Smooth muscle cell (in vitro differentiated cells): ENCODE data around the gene KAT6B. TPM values are rescaled to one million over a fixed set of nuclear protein-coding genes. Genes with fewer than 3 reads are reported as not detected.

Source experiments
- DNase-seq: peaks from one replicate; lab custom pipeline; 2025; ENCODE audit not compliant: unreplicated experiment; lab: John Stamatoyannopoulos, UW
- H2AFZ ChIP-seq: fragments of 200-600 bp; sonication (generic); 2 replicates; pipeline ENCODE4 v1.6.0; 2016; ENCODE audit warnings: antibody characterized with exemption, low read depth, mild to moderate bottlenecking
- H3F3A ChIP-seq: fragments of 200-600 bp; sonication (generic); 2 replicates; pipeline ENCODE4 v1.6.0; 2017; ENCODE audit warnings: antibody characterized with exemption, low read depth
- H3K27ac ChIP-seq: fragments of 200-600 bp; sonication (generic); 2 replicates; pipeline ENCODE4 v1.5.1; 2016; ENCODE audit warnings: low read depth, mild to moderate bottlenecking
- H3K27me3 ChIP-seq: fragments of 200-600 bp; sonication (generic); 2 replicates; pipeline ENCODE4 v1.6.1; 2016; ENCODE audit warnings: low read depth, mild to moderate bottlenecking
- H3K36me3 ChIP-seq: fragments of 200-600 bp; sonication (generic); 2 replicates; pipeline ENCODE4 v1.5.1; 2016; ENCODE audit warnings: low read depth
- H3K4me1 ChIP-seq: fragments of 200-600 bp; sonication (generic); 2 replicates; pipeline ENCODE4 v1.5.1; 2016; ENCODE audit warnings: low read depth
- H3K4me2 ChIP-seq: fragments of 200-600 bp; sonication (generic); 2 replicates; pipeline ENCODE4 v1.6.0; 2016; ENCODE audit warnings: mild to moderate bottlenecking
- H3K4me3 ChIP-seq: fragments of 200-600 bp; sonication (generic); 2 replicates; pipeline ENCODE4 v1.5.1; 2016; ENCODE audit warnings: mild to moderate bottlenecking
- H3K79me2 ChIP-seq: fragments of 200-600 bp; sonication (generic); 2 replicates; pipeline ENCODE4 v1.6.0; 2016; ENCODE audit warnings: low read depth, mild to moderate bottlenecking
- H3K9ac ChIP-seq: fragments of 200-600 bp; sonication (generic); 2 replicates; pipeline ENCODE4 v1.6.0; 2016; ENCODE audit warnings: low read depth
- H3K9me3 ChIP-seq: fragments of 200-600 bp; sonication (generic); replicated peaks from 2 replicates; pipeline ENCODE4 v1.5.1; 2016; ENCODE audit warnings: low read depth
- H4K20me1 ChIP-seq: fragments of 200-600 bp; sonication (generic); 2 replicates; pipeline ENCODE4 v1.6.0; 2016; ENCODE audit warnings: low read depth
- WGBS: methylation state at CpG from one replicate; pipeline ENCODE4 v1.1.7; 2016; ENCODE audit warnings: low lambda C conversion rate; 5-methylcytosine and 5-hydroxymethylcytosine counted together
- polyA plus RNA-seq: library from polyadenylated mRNA; unstranded; fragments of >200 nt; fragmentation: Nextera tagmentation; extraction: Ambion mirVana; gene quantifications from 2 replicates; pipeline ENCODE4 v1.2.1, GENCODE V29; 2016
- total RNA-seq: library from RNA; depleted of rRNA; stranded (reverse); fragments of >200 nt; gene quantifications from 2 replicates; pipeline ENCODE4 v1.2.3, GENCODE V29; 2014
- TF ChIP-seq, protein P1 (sequence below): fragments of 200-600 bp; sonication (generic); IDR thresholded peaks from 2 replicates; pipeline ENCODE4 v1.5.1; 2017; ENCODE audit warnings: borderline replicate concordance, mild to moderate bottlenecking, antibody characterized with exemption; ENCODE audit not compliant: insufficient read depth, poor library complexity, severe bottlenecking

Gene KAT6B
- total and polyA plus RNA-seq, 2 experiments from 2014 or later, result 9.0 to 19.8 TPM

GRCh38 chr10:74867351-74867750, 41.0 kb downstream of the KAT6B start:
- Histone ChIP-seq H3K36me3 (no peaks in the 10 kb centered on the region), H3K9ac (no peak overlapping the region), H4K20me1 (peaks cover 95% of the 10 kb centered on the region), H3K4me3 (no peak overlapping the region), H3K27ac (no peak overlapping the region), H3K79me2 (peaks cover 14% of the 10 kb centered on the region), H3K4me1 (no peaks in the 10 kb centered on the region), H3K27me3 (no peaks in the 10 kb centered on the region), H2AFZ (no peak overlapping the region), H3K9me3 (no peaks in the 10 kb centered on the region), H3K4me2 (no peak overlapping the region), H3F3A (no peaks in the 10 kb centered on the region)
- 98% methylated on average over 3 of the region's 3 CpGs for WGBS
- no peak for DNase-seq
- TF ChIP-seq, protein P1, sequence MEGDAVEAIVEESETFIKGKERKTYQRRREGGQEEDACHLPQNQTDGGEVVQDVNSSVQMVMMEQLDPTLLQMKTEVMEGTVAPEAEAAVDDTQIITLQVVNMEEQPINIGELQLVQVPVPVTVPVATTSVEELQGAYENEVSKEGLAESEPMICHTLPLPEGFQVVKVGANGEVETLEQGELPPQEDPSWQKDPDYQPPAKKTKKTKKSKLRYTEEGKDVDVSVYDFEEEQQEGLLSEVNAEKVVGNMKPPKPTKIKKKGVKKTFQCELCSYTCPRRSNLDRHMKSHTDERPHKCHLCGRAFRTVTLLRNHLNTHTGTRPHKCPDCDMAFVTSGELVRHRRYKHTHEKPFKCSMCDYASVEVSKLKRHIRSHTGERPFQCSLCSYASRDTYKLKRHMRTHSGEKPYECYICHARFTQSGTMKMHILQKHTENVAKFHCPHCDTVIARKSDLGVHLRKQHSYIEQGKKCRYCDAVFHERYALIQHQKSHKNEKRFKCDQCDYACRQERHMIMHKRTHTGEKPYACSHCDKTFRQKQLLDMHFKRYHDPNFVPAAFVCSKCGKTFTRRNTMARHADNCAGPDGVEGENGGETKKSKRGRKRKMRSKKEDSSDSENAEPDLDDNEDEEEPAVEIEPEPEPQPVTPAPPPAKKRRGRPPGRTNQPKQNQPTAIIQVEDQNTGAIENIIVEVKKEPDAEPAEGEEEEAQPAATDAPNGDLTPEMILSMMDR, result no peak

DNA sequence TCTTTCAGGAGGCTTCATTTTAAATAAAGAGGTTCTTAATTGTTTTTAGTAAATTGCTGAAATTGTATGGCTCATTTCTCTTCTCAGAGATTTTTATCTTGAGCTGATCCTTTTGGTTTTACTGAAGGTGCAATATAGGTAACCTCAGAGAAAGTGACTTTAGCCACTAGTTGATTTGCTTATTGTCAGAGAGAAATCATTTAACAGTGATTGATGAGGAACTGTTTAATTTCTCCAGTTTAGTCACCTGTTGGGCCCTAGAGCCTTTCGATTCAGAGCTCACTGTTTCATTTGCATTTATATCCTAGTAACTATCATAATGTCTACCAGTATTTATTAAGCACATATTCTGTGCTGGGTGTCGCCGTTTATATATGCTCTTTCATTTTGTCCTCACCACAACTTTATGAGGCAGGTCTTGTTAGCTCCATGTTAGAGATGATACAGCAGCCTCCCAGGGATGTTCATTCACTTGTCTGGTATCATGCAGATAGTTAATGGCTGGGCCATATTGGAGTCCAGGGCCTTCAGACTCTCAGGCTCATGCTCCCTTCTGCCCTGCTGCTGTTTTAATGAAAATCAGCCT, 42.1 kb downstream of the KAT6B start:
- no peak overlapping the region for H3K9ac ChIP-seq
- DNase-seq, result no peak
- H4K20me1 ChIP-seq, result peaks cover 96% of the 10 kb centered on the region
- H3K4me3 ChIP-seq, result no peak overlapping the region
- H3K4me1 ChIP-seq, result no peaks in the 10 kb centered on the region
- no peaks in the 10 kb centered on the region for H3K9me3 ChIP-seq
- no peaks in the 10 kb centered on the region for H3K27me3 ChIP-seq
- H3F3A ChIP-seq, result no peaks in the 10 kb centered on the region
- TF ChIP-seq, protein P1, result no peak
- H3K27ac ChIP-seq, result no peak overlapping the region
- H3K36me3 ChIP-seq, result no peaks in the 10 kb centered on the region
- H3K4me2 ChIP-seq, result no peak overlapping the region
- H2AFZ ChIP-seq, result no peak overlapping the region
- WGBS, result 98% methylated on average over 3 of the region's 3 CpGs
- H3K79me2 ChIP-seq, result peaks cover 14% of the 10 kb centered on the region

GRCh38 chr10:74869635-74870034, 43.2 kb downstream of the KAT6B start:
- Histone ChIP-seq H3K4me3 (no peak overlapping the region), H3K4me1 (no peaks in the 10 kb centered on the region), H3K79me2 (peaks cover 17% of the 10 kb centered on the region), H3K27me3 (no peaks in the 10 kb centered on the region), H3K9ac (no peak overlapping the region), H3K27ac (no peak overlapping the region), H3K36me3 (no peaks in the 10 kb centered on the region), H2AFZ (no peak overlapping the region), H3F3A (no peaks in the 10 kb centered on the region), H3K4me2 (no peak overlapping the region), H4K20me1 (peaks cover 96% of the 10 kb centered on the region), H3K9me3 (no peaks in the 10 kb centered on the region)
- TF ChIP-seq, protein P1, result no peak
- DNase-seq, result no peak
- 94% methylated on average over 2 of the region's 2 CpGs for WGBS

DNA sequence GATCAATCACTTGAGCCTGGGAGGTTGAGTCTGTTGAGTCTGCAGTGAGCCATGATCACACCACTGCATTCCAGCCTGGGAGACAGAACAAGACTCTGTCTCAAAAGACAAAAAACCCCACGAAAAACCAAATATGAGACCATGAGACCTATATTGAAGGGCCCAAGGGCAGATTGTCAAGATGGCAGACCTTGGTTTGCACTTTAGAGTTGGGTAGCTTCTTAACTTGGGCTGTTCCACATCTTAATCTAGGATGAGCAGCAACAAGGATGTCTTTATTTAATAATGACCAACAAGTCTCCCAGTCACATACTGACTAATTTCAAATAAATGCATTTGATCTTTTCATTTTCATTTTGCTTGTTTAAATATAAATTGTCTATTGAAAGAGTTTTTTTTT, 43.8 kb downstream of the KAT6B start:
- Histone ChIP-seq H3K9ac (no peak overlapping the region), H3K9me3 (no peaks in the 10 kb centered on the region), H3K4me1 (no peaks in the 10 kb centered on the region), H3K4me2 (no peak overlapping the region), H3F3A (no peaks in the 10 kb centered on the region), H4K20me1 (peaks cover 97% of the 10 kb centered on the region), H3K79me2 (peaks cover 19% of the 10 kb centered on the region), H3K27me3 (no peaks in the 10 kb centered on the region), H2AFZ (no peak overlapping the region), H3K36me3 (no peaks in the 10 kb centered on the region), H3K4me3 (no peak overlapping the region), H3K27ac (no peak overlapping the region)
- 88% methylated on average over 1 of the region's 1 CpG for WGBS
- DNase-seq, result no peak
- TF ChIP-seq, protein P1, result no peak
